Anterior cingulate cortex (tissue), 58 donors: ENCODE measurements around the gene ZNF76.

ENCODE experiments used
- DNase-seq, 58 donors: peaks; one replicate each; lab custom pipeline; 2025; lab: John Stamatoyannopoulos, UW

ZNF76 gene

GRCh38 chr6:35264550-35265274 lies 5.2 kb downstream of the ZNF76 start:
- no peak for DNase-seq

DNA sequence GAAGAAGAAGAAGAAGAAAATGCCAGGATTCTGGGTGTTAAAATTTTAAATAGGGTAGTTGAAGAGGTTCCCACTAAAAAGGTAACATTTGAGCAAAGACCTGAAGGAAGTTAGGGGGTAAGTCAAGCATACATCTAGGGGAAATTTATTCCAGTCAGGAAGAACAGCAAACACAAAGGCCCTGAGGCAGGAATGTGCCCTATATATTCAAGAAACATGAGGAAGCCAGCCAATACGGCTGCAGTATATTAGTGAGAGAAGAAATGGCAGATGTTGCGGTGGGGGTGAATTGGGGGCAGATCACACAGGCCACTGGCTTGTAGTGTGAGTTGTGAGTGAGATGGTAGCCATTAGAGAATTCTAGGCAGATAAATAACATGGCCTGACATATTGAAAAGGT lies 6.0 kb downstream of the ZNF76 start:
- DNase-seq, result no peak

DNA sequence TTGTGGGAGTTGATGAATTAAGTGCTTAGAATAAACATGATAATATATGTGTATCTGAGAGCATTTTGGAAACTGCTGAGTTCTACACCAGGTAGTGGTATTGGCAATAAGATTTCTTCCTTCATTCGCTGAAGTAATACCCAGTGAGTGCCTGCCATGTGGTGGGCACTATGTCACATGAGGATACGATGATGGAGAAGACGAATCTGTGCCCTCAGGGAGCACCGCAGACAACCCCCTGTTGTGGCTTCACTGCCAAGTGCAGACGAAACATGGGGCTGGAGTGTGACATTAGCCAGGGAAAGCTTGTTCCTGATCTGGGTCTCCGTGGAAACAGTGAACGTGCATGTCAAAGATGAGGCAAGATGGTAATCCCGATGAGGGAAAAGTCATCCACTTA lies 7.9 kb downstream of the ZNF76 start:
- DNase-seq, result no peak

DNA sequence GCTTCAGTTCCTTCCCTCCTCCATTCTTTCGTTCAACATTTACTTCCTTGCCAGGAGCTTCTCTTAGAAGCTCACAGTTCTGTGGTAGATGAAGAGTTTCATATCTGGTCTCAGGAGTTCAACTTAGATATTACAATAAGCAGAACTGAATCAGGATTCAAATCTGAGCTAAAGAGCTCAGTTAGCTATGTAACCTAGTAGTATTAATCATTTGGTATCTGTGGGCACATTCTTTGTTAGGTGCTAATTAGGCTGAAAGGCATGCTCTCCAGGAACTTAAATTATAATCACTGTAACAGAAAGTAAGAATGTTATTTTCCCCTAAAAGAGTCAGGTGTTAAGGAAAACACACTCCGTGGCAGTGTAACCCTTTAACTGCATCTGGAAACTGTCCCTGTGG lies 8.4 kb downstream of the ZNF76 start:
- DNase-seq, result no peak

- DNase-seq, result no peak
Measured at GRCh38 chr6:35272005-35272404, 12.5 kb downstream of the ZNF76 start.

GRCh38 chr6:35273822-35274559 lies 14.5 kb downstream of the ZNF76 start:
- no peak for DNase-seq

- DNase-seq, result no peak
Measured at GRCh38 chr6:35275744-35276260, 16.3 kb downstream of the ZNF76 start.

DNA sequence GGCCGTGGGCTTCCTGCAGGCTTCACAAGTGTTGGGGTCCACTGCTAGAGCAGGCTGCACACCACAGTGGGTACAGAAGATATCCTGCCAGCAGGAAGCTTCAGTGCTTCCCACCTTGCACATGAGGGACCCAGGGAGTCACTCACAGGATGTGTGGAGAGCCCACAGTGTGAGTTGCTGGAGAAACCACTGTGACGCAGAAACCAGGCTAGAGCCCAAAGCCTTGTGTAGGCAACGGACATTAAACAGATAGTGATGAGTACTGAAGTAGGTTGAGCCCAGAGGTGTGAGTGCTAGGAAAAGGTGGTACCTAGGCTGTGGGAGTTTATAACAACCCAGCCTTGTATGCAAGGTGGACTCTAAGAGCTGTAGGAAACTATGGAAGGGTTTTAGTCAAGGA lies 19.2 kb downstream of the ZNF76 start:
- DNase-seq, result no peak

GRCh38 chr6:35280903-35281302 lies 21.4 kb downstream of the ZNF76 start:
- peak in 1 of 58 donors; percentile 32 for DNase-seq

- no peak for DNase-seq
Measured at GRCh38 chr6:35282472-35282871, 22.9 kb downstream of the ZNF76 start.

DNA sequence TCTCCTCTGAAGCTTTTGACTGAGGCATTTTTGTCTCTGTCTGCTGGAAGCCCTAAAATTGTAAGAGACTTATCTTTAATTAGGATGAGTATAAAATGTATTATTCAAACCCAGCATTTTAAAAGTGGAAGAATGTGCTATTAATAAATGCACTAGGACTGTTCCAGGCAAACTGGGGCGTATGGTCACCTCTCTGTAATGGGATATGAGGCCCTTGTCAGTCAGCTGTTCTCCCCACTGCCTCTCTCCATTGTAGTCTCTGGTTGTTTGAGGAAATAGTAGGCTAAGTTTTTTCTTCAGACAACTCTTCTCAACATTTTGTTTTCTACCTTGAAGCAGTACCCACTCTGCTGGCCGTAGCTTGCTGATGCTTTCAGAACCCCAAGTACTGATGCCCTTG lies 23.8 kb downstream of the ZNF76 start:
- DNase-seq, result no peak

- DNase-seq, result peak in 1 of 58 donors; percentile 10
Measured at GRCh38 chr6:35287671-35288396, 28.3 kb downstream of the ZNF76 start.

DNA sequence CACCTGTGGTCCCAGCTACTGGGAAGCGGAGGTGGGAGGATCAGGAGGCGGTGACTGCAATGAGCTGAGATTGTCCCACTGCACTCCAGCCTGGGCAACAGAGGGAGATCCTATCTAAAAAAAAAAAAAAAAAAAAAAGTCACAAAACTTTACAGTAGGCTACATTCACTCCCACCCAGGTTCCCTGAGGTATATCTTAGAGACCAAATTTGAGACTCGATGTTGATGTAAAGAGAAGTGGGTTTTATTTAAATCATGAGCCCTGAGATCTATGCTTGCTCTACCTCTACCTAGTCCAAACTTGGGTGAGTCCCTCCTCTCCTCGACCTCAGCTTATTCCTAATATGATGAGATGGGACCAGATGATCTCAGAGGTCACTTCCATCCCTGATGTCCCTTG lies 29.3 kb downstream of the ZNF76 start:
- no peak for DNase-seq

DNA sequence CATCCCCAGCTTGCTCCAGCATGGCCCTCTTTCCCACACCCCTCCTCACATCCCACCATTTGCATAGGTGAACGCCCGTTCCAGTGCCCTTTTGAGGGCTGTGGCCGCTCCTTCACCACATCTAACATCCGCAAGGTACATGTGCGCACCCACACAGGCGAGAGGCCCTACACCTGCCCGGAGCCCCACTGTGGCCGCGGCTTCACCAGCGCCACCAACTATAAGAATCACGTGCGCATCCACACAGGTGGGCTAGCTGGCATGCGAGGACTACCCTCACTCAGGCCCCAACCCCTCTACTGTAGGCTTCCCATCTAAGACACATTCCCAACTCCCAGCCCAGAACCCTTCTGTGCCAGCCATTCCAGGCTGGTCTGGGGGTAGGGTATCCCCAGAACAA lies 32.0 kb downstream of the ZNF76 start:
- DNase-seq, result no peak

GRCh38 chr6:35292494-35292893 lies 33.0 kb downstream of the ZNF76 start:
- no peak for DNase-seq

DNA sequence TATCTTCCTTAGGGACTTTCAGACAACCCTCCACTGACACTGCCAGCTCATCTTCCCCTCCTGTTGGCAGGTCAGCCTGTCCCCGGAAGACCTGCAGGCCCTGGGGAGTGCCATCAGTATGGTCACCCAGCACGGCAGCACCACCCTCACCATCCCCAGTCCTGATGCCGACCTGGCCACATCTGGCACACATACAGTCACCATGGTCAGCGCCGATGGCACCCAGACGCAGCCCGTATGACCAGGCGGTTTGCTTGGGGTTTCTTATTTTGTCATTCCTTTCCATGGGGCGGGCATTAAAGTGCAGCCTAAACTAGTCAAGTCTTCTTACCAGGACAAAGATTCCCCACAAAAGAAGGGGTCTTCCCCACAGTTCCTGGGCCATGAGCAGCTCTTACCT lies 34.1 kb downstream of the ZNF76 start:
- DNase-seq, result no peak

DNA sequence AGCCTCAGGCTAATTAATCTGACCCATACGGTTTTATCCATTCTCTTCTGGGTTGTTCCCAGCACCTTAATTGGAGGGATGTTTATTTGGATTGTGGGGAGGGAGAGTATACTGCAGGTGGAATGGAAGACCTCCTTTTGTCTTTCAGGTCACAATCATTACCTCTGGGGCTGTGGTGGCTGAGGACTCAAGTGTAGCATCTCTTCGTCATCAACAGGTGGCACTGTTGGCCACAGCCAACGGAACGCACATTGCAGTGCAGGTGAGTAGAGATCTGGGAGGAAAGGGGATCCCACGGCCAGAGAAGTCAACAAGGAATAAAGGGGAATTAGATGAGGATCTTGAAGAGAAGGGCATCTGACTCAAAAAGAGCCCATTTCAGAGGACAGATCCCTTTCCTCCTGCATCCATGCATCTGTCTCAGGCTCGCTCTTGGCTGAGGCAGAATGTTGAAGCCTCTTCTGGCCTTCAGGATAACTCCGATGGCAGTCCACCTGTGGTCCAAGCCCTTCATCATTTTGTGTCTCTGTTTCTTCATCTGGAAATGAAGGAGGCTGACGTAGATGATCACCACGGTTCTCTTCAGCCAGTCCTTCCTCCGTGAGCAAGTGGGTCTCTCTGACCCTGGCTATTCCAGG lies 34.9 kb downstream of the ZNF76 start:
- peak in 14 of 58 donors; percentile 5 to 38 (median 14) for DNase-seq

DNA sequence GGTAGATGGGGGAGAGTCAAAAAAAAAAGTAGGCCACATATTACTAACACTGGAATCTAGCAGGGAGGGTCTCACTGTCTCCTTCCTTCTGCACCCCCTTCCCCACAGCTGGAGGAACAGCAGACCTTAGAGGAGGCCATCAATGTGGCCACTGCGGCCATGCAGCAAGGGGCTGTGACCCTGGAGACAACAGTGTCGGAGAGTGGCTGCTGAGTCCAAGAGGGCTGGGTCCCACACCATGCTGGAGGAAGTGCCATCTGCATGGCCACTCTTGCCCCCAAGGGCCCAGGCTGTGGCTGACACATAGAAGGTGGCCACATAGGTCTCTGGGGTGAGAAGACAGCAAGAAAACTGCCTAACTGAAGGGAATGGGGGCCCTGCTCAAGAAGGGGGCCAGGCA lies 35.5 kb downstream of the ZNF76 start:
- DNase-seq, result no peak

DNA sequence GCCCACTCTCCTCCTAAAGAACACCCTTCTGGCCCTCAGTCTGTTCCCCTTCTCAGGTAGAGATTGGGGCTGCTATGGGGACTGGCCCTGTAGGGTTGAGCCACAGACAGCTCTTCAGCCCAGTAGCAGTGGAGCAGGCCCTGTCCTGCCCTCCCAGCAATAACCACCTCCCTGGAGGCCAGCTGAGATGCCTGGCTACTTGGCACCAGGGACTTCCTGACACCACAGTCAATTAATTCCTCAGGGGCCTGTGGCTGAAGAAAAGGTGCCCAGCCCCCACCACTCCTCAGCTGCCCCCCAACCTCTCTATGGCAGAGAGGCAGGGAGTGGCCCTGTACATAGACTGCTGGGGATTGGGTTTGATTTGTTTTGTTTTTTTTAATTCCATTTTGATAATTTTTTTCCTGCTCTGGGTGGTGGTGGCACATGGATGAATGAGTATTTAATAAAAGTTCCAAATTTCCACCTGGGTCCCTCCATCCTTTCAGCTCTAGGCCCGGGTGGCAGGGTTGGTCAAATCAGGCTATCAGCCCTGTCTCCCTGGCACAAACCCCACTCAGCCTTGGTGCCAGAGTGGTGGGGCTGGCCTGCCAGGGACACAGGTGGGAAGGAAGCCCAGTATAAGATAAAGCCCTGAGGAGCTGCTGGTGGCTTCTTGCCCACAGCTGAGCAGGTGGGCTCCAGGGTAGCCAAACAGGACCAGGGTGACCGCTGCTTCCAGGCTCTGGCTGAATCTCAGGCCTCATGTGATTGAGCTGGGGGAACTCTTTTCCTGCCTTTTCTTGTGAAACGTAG lies 36.2 kb downstream of the ZNF76 start:
- no peak for DNase-seq
